ENCODE measurements around the gene RMI1.
A peak's percentile ranks its signal among the peaks of the same experiment; 100 is the strongest.
"Not testable (repeated sequence)": the region's sequence is repeated elsewhere in the genome, so short reads cannot be mapped to it uniquely, and the experiment has no call there.

RMI1 gene

DNA sequence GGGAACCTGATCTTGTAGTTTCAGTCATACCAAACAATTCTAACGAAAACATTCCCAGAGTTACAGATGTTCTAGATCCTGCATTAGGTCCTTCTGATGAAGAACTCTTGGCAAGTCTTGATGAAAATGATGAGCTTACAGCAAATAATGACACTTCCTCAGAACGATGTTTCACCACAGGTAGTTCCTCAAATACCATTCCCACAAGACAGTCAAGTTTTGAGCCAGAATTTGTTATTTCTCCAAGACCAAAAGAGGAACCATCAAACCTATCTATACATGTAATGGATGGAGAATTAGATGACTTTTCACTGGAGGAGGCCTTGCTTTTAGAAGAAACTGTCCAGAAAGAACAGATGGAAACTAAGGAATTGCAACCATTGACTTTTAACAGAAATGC lies 21.0 kb downstream of the RMI1 start:
- no peak overlapping the region for H3K4me3 ChIP-seq (ENCODE audit: low read depth, low read length)
- DNase-seq (ENCODE audit: low read depth) = no peak

DNA sequence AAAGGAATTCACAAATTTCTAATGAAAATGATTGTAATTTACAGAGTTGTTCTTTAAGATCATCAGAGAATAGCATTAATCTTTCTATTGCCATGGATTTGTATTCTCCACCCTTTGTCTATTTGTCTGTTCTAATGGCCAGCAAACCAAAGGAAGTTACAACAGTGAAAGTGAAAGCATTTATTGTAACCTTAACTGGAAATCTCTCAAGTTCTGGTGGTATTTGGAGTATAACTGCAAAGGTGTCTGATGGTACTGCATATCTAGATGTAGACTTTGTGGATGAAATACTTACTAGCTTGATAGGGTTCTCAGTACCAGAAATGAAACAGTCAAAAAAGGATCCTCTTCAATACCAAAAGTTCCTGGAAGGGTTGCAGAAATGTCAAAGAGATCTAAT lies 21.7 kb downstream of the RMI1 start:
- peak; percentile 43 for DNase-seq (ENCODE audit: low read depth)
- no peak overlapping the region for H3K4me3 ChIP-seq (ENCODE audit: low read depth, low read length)

More for the DNA sequence above, 21.0 kb downstream of the RMI1 start:
- TF ChIP-seq, protein P1, sequence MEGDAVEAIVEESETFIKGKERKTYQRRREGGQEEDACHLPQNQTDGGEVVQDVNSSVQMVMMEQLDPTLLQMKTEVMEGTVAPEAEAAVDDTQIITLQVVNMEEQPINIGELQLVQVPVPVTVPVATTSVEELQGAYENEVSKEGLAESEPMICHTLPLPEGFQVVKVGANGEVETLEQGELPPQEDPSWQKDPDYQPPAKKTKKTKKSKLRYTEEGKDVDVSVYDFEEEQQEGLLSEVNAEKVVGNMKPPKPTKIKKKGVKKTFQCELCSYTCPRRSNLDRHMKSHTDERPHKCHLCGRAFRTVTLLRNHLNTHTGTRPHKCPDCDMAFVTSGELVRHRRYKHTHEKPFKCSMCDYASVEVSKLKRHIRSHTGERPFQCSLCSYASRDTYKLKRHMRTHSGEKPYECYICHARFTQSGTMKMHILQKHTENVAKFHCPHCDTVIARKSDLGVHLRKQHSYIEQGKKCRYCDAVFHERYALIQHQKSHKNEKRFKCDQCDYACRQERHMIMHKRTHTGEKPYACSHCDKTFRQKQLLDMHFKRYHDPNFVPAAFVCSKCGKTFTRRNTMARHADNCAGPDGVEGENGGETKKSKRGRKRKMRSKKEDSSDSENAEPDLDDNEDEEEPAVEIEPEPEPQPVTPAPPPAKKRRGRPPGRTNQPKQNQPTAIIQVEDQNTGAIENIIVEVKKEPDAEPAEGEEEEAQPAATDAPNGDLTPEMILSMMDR (IDR thresholded peaks at IDR 0.05; ENCODE audit: insufficient read depth, low read depth, low read length, missing control alignments) = no peak

DNA sequence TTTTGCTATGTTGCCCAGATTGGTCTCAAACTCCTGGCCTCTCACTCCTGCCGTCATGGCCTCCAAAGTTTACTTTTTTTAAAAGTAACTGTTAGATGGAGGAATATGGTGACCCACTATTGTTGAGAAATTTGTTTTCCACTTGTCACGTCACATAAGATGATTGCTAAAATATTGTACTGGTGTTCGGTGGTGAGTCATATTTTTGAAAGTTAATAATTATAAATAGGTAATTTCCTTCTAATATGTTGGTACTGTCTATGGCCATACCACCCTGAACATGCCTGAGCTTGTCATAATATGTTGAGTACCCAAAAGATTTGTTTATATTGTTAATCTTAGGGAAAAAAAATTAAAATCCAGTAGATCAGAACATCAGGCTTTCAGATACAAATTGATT lies 22.6 kb downstream of the RMI1 start:
- no peak overlapping the region for H3K4me3 ChIP-seq (ENCODE audit: low read depth, low read length)
- TF ChIP-seq, protein P1 (IDR thresholded peaks at IDR 0.05; ENCODE audit: insufficient read depth, low read depth, low read length, missing control alignments) = no peak
- DNase-seq (ENCODE audit: low read depth) = no peak

More for the DNA sequence above, 21.7 kb downstream of the RMI1 start:
- TF ChIP-seq, protein P1 (IDR thresholded peaks at IDR 0.05; ENCODE audit: insufficient read depth, low read depth, low read length, missing control alignments) = no peak

DNA sequence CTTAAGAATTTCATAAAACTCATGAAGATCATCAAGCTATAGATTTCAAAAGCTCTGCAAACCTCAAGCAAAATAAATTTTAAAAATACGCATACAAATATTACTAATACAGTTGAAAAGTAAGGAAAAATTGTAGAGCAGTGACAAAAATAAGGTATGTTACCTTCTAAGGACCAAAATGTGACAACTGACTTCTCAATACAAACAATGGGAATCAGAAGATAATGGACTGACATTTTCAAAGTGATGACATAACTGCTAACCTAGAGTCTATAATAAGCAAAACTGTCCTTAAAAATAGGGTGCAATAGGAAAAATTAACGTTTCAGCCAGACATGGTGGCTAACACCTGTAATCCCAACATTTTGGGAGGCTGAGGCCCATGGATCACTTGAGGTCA lies 27.1 kb downstream of the RMI1 start:
- DNase-seq (ENCODE audit: low read depth) = no peak
- TF ChIP-seq, protein P1 (IDR thresholded peaks at IDR 0.05; ENCODE audit: insufficient read depth, low read depth, low read length, missing control alignments) = no peak
- H3K4me3 ChIP-seq (ENCODE audit: low read depth, low read length) = no peak overlapping the region

DNA sequence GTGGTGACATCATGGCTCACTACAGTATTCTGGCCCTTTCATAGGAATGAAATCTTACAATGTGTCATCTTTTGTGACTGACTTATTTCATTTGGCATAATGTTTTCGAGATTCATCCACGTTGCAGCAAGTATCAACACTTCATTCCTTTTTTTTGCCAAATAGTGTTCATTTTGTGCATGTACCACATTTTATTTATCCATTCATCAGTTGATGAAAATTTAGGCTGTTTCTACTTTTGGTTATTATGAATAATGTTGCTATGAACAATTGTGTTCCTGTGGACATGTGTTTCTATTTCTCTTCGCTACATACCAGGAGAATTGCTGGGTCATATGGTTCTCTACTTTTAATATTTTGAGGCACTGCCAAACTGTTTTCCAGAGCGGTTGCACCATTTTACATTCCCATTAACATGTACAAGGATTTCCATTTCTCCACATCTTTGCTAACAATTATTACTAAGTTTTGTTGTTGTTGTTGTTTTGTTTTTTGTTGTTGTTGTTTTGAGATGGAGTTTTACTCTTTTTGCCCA lies 43.5 kb downstream of the RMI1 start:
- TF ChIP-seq, protein P1 (IDR thresholded peaks at IDR 0.05; ENCODE audit: insufficient read depth, low read depth, low read length, missing control alignments) = no peak

DNA sequence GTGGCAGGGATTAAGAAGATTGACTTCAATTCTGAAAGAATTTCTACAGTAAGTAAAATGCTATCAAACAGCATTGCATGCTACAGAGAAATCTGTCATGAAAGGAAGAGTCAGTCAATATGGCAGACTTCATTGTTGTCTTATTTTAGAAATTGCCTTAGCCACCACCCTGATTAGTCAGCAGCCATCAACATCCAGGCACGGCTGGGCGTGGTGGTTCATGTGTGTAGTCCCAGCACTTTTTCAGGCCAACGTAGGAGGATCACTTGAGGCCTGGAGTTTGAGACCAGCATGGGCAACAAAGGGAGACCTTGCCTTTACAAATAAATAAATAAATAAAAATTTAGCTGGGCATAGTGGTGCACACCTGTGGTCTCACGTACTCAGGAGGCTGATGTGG lies 46.6 kb downstream of the RMI1 start:
- no peak overlapping the region for H3K4me3 ChIP-seq (ENCODE audit: low read depth, low read length)
- TF ChIP-seq, protein P1 (IDR thresholded peaks at IDR 0.05; ENCODE audit: insufficient read depth, low read depth, low read length, missing control alignments) = no peak
- no peak for DNase-seq (ENCODE audit: low read depth)

More for the DNA sequence above, 43.5 kb downstream of the RMI1 start:
- H3K4me3 ChIP-seq (ENCODE audit: low read depth, low read length) = no peak overlapping the region
- DNase-seq (ENCODE audit: low read depth) = no peak

DNA sequence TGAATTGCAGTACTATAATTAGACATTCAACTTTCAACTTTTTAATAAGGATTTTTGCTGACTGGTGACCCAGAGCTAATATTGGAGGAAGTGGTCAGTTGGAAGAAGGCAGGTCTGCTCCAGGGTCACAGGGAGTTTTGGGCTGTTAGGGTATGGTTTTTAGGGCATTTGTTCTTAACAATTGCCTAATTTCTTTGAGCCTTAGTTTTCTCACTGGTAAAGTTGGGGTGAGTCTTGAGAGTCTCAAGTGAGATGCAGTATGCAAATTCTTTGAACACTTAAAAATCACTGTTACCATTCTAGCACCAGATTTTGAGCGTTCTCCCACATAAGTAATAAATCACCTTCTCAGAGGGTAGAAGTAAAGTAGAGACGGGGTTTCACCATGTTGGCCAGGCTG lies 50.9 kb downstream of the RMI1 start:
- TF ChIP-seq, protein P1 (IDR thresholded peaks at IDR 0.05; ENCODE audit: insufficient read depth, low read depth, low read length, missing control alignments) = no peak
- DNase-seq (ENCODE audit: low read depth) = no peak
- no peak overlapping the region for H3K4me3 ChIP-seq (ENCODE audit: low read depth, low read length)

DNA sequence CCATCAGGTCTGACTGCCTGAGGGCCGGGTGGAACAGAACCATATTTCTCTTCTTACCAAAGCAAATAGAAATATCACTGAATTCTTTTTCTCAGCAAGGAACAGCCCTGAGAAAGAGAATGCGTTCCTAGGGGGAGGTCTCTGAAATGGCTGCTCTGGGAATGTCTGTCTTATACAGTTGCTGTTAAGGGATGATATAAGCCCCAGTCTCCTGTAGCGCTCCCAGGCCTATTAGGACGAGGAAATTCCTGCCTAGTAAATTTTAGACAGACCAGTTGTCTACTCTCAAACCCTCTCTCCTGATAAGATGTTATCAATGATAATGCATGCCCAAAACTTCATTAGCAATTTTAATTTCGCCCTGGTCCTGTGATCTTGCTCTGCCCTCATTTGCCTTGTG lies 61.3 kb downstream of the RMI1 start:
- H3K4me3 ChIP-seq (ENCODE audit: low read depth, low read length); DNase-seq (ENCODE audit: low read depth): not testable (repeated sequence)

Measured in GM12865 (cell line).